GM18861 (cell line): ENCODE data around the gene CCDC127.
"Not testable (repeated sequence)": the region's sequence is repeated elsewhere in the genome, so short reads cannot be mapped to it uniquely, and the experiment has no call there.

Source experiments
- ATAC-seq: cut with Tn5 transposase; IDR thresholded peaks from one replicate; pipeline ENCODE4 v1.9.1; 2021; ENCODE audit not compliant: unreplicated experiment

The CCDC127 gene

DNA sequence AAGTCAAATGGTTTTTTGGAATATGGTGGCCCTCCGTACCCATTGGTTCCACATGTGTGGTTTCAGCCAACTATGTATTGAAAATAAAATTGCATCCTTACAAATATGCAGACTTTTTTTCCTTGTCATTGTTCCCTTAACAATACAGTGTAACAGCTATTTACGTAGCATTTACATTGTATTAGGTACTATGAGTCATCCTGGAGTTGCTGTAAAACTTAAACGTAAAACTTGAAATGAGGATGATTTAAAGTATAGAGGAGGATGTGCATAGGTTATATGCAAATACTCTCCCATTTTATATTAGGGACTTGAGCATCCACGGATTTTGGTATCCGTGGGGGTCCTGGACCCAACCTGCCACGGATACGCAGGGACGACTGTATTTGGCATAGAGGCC, 16.5 kb upstream of the CCDC127 start:
- ATAC-seq: no peak

GRCh38 chr5:233426-233825, 15.5 kb upstream of the CCDC127 start:
- not testable (repeated sequence) for ATAC-seq

GRCh38 chr5:231661-232060, 13.7 kb upstream of the CCDC127 start:
- no peak for ATAC-seq

GRCh38 chr5:230711-231110, 12.8 kb upstream of the CCDC127 start:
- no peak for ATAC-seq

DNA sequence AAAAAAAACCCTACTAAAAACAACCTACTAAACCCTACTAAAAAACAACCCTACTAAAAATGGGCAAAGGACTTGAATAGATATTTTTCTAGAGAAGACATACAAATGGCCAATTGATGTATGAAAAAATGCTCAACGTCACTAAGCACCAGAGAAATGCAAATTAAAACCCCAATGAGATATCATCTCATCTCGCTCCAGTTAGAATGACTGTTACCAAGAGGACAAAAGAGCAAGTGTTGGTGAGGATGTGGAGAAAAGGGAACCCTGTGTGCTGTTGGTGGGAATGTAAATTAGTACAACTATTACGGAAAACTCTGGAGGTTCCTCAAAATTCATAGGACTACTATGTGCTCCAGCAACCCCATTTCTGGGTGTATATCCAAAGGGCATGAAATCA, 10.9 kb upstream of the CCDC127 start:
- ATAC-seq: no peak

DNA sequence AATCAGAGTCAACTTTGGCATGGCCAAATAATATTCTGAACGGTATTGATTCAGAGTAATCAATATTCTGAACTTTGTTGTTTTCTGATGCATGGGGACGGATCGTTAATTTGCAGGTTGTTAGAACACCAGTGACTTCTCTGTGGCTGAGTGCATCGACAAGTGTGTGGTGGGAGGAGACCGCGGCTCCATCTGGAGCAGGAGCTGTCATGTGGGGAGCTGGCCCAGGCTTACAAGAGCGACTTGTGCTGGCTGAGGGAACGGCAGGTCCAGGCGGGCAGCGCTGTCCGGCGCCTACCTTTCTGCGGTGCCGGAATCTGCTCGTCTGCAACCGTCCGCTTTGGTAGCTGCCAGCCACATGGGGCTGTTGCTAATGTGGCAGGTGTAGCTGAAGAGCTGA, 9.4 kb upstream of the CCDC127 start:
- not testable (repeated sequence) for ATAC-seq

- ATAC-seq: no peak
These were observed 7.4 kb upstream of the CCDC127 start for GRCh38 chr5:225334-225733.

- no peak for ATAC-seq
These were observed 5.8 kb upstream of the CCDC127 start for GRCh38 chr5:223791-224190.

DNA sequence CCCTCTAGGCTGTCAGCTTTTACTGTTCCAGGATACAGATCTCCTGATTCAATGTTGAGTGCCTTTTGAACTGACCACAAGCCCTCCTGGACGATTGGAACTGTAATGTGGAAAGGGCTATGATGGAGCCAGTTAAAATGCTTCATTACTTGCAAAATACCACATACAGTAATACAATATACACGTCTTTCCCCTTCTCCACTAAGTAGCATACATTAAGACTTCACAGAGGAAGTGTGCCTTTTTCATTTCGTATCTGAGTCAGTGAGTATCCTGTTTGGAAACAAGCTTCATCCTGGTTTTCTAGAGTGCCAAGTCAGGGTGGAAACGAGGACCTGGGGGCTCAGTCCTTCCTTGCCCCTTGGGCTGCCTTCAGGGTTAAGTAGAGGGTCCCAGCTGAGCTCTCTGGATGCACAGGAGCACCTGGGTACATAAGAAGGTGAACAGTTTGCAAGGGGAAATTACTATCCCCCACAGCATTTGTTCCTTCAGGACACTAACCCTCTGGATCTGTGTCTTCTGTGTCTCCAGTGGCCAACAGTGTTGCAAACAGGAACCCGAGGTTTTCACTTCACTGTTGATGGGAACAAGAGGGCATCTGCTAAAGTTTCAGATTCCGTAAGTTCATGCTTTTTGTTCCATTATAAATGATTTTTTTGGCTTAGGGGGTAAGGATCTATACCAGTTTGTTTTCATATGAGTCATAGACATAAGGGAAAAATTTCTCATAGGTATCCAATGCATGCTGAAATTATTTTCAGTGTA, 5.2 kb upstream of the CCDC127 start:
- not testable (repeated sequence) for ATAC-seq

GRCh38 chr5:219991-220390, 2.0 kb upstream of the CCDC127 start:
- ATAC-seq: peak; percentile 26

- ATAC-seq: no peak
These were observed 1.5 kb upstream of the CCDC127 start for GRCh38 chr5:219460-219863.

DNA sequence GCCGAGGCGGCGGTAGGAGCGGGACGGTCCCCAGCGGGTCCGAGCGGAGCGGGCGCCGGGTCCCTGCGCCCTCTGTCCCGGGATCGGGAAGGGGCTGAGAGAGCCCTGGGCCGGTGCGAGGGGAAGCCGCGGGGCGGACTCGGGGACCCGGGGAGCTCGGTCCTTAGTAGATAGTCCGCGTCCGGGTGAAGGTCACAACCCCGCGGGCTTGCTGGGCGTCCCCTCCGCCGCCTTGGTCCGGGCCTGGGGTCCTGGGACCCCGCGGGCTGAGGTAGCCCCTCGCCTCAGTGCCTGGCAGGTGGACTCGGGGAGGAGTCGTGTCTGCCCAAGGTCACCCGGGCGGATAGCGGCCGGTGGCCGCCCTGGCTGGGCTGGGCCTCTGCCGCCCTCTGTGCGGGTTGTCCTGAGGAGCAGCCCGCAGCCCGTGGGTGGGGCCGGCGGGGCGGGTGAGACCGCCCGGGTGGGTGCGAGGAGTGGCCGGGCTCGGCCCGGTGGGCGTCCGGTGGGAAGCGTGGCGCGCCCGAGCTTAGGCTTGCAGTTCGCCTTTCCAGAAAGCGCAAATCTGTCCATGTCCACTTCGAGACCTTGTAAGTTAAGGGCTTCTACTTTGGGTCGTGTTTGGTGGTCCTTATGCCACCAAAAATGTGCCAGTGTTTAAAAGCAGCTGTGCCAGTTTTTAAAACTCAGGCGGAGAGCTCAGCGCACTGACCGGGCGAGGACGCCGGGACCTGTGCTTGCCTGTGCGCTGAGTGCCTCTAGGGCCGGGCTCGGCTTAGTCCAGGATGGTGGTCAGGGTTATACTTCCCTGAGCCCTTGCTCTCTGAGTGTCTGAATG, 721 bp upstream of the CCDC127 start:
- ATAC-seq: no peak

DNA sequence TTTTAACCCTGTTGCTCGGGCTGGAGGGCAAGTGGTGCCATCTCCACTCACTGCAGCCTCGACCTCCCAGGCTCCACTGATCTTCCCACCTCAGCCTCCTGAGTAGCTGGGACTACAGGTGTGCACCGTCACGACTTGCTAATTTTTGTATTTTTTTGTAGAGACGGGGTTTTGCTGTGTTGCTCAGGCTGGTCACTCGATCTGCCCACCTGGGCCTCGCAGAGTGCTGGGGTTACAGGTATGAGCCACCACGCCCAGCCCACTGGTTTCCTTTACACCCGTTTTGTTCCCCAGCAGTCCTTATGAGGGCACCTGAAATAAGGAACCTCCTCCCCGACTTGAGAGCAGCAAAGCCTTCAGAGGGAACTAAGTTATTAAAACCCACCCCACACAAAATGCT, 1.9 kb downstream of the CCDC127 start:
- not testable (repeated sequence) for ATAC-seq

GRCh38 chr5:215256-215655, 2.7 kb downstream of the CCDC127 start:
- ATAC-seq: not testable (repeated sequence)

GRCh38 chr5:213803-214395, 4.1 kb downstream of the CCDC127 start:
- no peak for ATAC-seq

DNA sequence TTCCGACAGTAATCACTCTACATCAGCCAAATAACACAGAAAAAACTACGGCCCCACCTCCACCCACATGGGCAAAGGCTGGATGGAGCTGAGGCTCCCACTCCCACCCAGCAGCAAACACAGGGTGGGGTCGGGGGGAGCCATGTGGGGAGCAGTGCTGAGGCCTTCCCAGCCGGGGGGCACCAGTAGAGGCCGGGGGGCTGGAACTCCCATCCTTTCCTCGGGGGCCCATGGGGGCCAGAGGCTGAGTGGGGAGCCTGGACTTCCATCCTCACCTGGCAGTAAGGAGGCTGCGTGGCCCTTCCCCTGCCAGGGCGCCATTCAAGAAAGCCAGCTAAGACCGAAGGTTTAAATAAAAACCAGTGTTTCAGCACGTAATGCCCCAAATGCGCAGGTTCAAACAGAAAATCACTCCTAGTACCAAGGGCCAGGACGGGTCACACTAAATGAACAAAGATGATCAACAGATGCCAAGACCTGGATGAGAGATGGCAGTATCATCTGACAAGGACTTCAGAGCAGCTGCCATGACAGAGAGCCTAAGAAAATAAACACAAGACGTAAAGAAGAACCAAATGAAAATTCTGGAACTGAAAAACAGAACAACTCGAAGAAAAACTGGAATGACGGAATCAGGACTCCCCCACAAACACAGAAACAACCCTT, 9.4 kb downstream of the CCDC127 start:
- no peak for ATAC-seq

DNA sequence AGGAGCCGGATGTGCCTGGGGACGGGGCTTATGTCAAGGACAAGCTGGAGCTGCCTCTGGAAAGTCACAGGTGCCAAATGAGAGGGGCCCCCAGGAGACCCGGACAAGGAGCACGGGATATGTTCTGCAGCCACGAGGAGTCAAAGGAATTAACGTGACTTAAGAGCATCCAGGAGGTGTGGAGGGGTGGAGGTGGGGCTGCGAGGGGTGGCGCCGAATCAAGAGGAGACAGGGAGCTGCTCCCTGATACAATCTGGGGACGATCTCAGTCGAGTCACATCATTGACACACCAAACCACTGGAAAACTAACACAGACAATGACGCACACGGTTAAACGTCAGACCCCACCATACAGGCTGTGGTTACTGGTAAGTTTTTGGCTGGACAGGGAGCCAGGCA, 10.4 kb downstream of the CCDC127 start:
- no peak for ATAC-seq

- ATAC-seq: no peak
These were observed 10.9 kb downstream of the CCDC127 start for GRCh38 chr5:206927-207536.

GRCh38 chr5:206406-206805, 11.5 kb downstream of the CCDC127 start:
- no peak for ATAC-seq

DNA sequence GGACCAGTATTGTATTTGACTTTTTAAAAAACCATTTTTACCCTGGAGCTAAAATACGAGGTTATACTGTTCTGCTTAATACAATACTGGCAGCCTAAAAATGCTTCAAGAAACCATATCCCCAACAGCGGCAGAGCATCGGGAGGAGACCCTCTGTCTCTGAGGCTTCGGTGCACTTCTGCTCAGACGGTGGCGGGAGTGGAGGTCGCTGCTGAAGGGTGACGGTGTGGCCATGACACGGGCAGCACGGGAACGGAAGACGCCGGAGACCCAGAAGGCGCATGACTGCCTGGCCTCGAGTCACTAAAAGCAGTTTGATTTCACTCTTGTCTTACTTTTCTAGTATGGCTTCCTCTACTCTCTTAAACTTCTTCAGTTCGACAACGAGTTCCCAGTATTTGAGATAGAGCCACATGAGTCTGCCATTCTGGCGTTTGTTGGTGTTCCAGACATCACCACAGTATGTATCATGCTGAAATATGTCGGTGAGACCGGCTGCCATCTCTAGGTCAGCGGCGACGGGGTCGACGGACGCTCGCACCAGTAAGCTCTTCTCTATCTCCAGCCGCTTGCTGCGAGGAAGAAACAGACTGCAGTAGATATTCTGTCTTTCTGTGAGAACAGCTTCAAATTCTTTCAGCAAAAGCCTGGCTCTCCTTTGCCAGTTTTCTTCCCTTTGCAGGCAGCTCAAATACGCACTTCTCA, 12.8 kb downstream of the CCDC127 start:
- ATAC-seq: no peak
